Naive thymus-derived CD4-positive, alpha-beta T cell (primary cell): ENCODE data around the gene ERVMER34-1. TPM values are rescaled to one million over a fixed set of nuclear protein-coding genes. Genes with fewer than 3 reads are reported as not detected.

Experiments
- ATAC-seq: fragments of 150-1000 bp; cut with Tn5 transposase; 2 replicates; pipeline ENCODE4 v1.10.0; 2021; ENCODE audit warnings: mild to moderate bottlenecking, moderate library complexity
- CTCF ChIA-PET: fragments of 350-600 bp; sonication (Branson Sonifier 250); formaldehyde crosslinking; loops from one replicate; lab custom pipeline; 2021; ENCODE audit warnings: antibody characterized with exemption; lab: Charles Lee
- POLR2A ChIA-PET: fragments of 350-600 bp; sonication (Branson Sonifier 250); formaldehyde crosslinking; loops from one replicate; lab custom pipeline; 2021; ENCODE audit warnings: antibody characterized with exemption, inconsistent platforms; lab: Charles Lee
- DNase-seq, 9 donors: peaks; one replicate each; pipeline versions ENCODE4 v3.0.0 to v3.0.0-alpha.2; 2020 to 2022; ENCODE audit warnings: mixed read lengths in 1 of 9
- H3K27ac ChIP-seq: one replicate; pipeline ENCODE4 v1.7.0; 2013; ENCODE audit warnings: mild to moderate bottlenecking, low read depth, low read length, moderate library complexity
- H3K27me3 ChIP-seq, 2 donors: one replicate each; pipeline ENCODE4 v1.7.0; 2013; ENCODE audit warnings: low read length in 2 of 2, mild to moderate bottlenecking in 2 of 2, moderate library complexity in 2 of 2; ENCODE audit not compliant: control insufficient read depth in 2 of 2, insufficient read depth in 2 of 2
- H3K36me3 ChIP-seq, 3 experiments: 1 replicate in 2 of 3; 2 replicates in 1 of 3; pipeline ENCODE4 v1.7.0; 2013; ENCODE audit warnings: low read length in 3 of 3, mild to moderate bottlenecking in 3 of 3, moderate library complexity in 1 of 3; ENCODE audit not compliant: insufficient read depth in 3 of 3, control insufficient read depth in 2 of 3
- H3K4me1 ChIP-seq, 2 donors: one replicate each; pipeline ENCODE4 v1.7.0; 2013; ENCODE audit warnings: low read length in 2 of 2, mild to moderate bottlenecking in 2 of 2, moderate library complexity in 1 of 2; ENCODE audit not compliant: control insufficient read depth in 2 of 2, insufficient read depth in 2 of 2
- H3K4me3 ChIP-seq: 2 replicates; pipeline ENCODE4 v1.7.0; 2013; ENCODE audit warnings: mild to moderate bottlenecking, low read length
- H3K9me3 ChIP-seq, 3 experiments: 1 replicate in 2 of 3; 2 replicates in 1 of 3; pipeline ENCODE4 v1.7.0; 2013; ENCODE audit warnings: low read length in 3 of 3; ENCODE audit not compliant: control insufficient read depth in 2 of 3
- H3K27ac Mint-ChIP-seq, 9 donors: one replicate each; pipeline ENCODE4 v1.8.0; 2020 to 2022; ENCODE audit warnings: mixed read lengths in 9 of 9, mild to moderate bottlenecking in 8 of 9, moderate library complexity in 5 of 9, inconsistent platforms in 2 of 9
- H3K27me3 Mint-ChIP-seq, 5 donors: one replicate each; pipeline ENCODE4 v1.8.0; 2021 to 2022; ENCODE audit warnings: mixed read lengths in 5 of 5, mild to moderate bottlenecking in 1 of 5
- H3K36me3 Mint-ChIP-seq, 5 donors: one replicate each; pipeline ENCODE4 v1.8.0; 2020 to 2022; ENCODE audit warnings: mixed read lengths in 5 of 5, mild to moderate bottlenecking in 3 of 5, inconsistent platforms in 1 of 5
- H3K4me1 Mint-ChIP-seq, 7 donors: one replicate each; pipeline ENCODE4 v1.8.0; 2020 to 2022; ENCODE audit warnings: mixed read lengths in 7 of 7, mild to moderate bottlenecking in 3 of 7, inconsistent platforms in 1 of 7
- H3K4me3 Mint-ChIP-seq, 10 donors: one replicate each; pipeline ENCODE4 v1.8.0; 2020 to 2022; ENCODE audit warnings: mild to moderate bottlenecking in 10 of 10, mixed read lengths in 10 of 10, moderate library complexity in 6 of 10, inconsistent platforms in 2 of 10
- H3K9me3 Mint-ChIP-seq, 11 donors: one replicate each; pipeline ENCODE4 v1.8.0; 2020 to 2022; ENCODE audit warnings: mixed read lengths in 11 of 11, mild to moderate bottlenecking in 4 of 11, inconsistent platforms in 1 of 11, moderate library complexity in 1 of 11
- intact Hi-C, 2 donors: fragments of 100-400 bp; cut with micrococcal nuclease; formaldehyde crosslinking; loops; one replicate each; pipeline ENCODE4 v1.15.1; 2023
- polyA plus RNA-seq, 2 donors: library from polyadenylated mRNA; unstranded; fragments of 300-500 nt; fragmentation: Illumina TruSeq; gene quantifications; one replicate each; pipeline ENCODE4 v1.2.3, GENCODE V29; 2021
- total RNA-seq, 6 experiments: library from RNA in 5 of 6; stranded (reverse) in 5 of 6; gene quantifications; 1 replicate in 5 of 6; 2 replicates in 1 of 6; pipeline ENCODE4 v1.2.3 and lab custom pipeline; 2021 to 2026

ERVMER34-1 gene
- total and polyA plus RNA-seq, 7 experiments from 2014 or later, result not detected

GRCh38 chr4:52728691-52729240 lies 22.5 kb downstream of the ERVMER34-1 start:
- H3K4me3 ChIP-seq, result no peak overlapping the region
- DNase-seq, result no peak
- H3K27me3 ChIP-seq, result no peaks in the 10 kb centered on the region
- Mint-ChIP-seq H3K36me3 (no peaks in the 10 kb centered on the region), H3K27ac (peak overlapping the region in 1 of 9 donors; percentile 3), H3K4me3 (no peak overlapping the region), H3K4me1 (no peaks in the 10 kb centered on the region), H3K9me3 (no peaks in the 10 kb centered on the region), H3K27me3 (peaks cover 0 to 12% (median 4%) of the 10 kb centered on the region in 5 donors)
- ATAC-seq, result no peak
- H3K36me3 ChIP-seq, result no peaks in the 10 kb centered on the region
- no peak overlapping the region for H3K27ac ChIP-seq
- CTCF ChIA-PET, result interaction anchor here (0.8 kb wide), 1 partner anchor 1808 kb away, joined by 3 read pairs; no protein-coding TSS in a partner anchor
- H3K9me3 ChIP-seq, result no peaks in the 10 kb centered on the region
- POLR2A ChIA-PET, result interaction anchor here (0.7 kb wide), 1 partner anchor 16 kb away, joined by 3 read pairs; no protein-coding TSS in a partner anchor
- intact Hi-C loops, result no loop called here
- no peaks in the 10 kb centered on the region for H3K4me1 ChIP-seq

DNA sequence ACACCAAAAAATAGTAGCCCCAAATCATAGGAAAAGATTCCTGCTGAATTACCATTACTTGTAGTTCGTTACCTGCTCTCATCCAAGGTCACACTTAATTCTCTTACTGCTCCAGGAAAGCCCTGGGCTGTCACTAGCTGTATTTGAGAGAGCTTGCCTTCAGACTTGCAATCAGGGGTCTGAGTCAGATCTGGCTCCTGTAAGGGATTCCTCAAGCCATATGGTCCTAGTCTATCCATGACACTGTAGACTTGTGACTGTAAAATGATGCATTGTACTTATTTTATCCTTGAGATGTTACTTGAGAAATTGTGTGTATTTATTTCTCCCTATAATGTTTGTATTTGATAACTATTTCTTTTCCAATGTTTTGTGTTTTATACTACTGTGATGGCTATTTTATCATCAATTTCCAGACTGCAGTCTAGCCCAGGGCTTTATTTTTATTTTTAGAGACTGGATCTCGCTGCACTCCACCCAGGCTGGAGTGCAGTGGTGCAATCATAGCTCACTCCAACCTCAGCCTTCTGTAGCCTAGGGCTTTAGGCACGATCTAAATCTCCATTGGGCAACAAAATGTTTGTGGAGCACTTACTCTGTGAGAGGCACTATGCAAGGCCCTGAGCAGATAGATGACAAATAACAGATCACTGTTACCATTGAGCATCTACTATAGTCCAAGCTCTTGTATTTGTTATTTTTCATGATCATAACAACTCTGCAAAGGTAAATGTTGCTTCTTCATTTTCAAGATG lies 24.2 kb downstream of the ERVMER34-1 start:
- Histone ChIP-seq H3K9me3 (no peaks in the 10 kb centered on the region), H3K27me3 (no peaks in the 10 kb centered on the region), H3K4me3 (no peak overlapping the region), H3K36me3 (no peaks in the 10 kb centered on the region), H3K27ac (no peak overlapping the region), H3K4me1 (no peaks in the 10 kb centered on the region)
- ChIA-PET CTCF (interaction anchor here (1.1 kb wide), 1 partner anchor 257 kb away, joined by 3 read pairs; no protein-coding TSS in a partner anchor), POLR2A (interaction anchor here (0.7 to 2.2 kb wide), 2 partner anchors 14 to 25 kb away, joined by 3 to 7 read pairs; no protein-coding TSS in a partner anchor)
- Mint-ChIP-seq H3K27me3 (peaks cover 0 to 11% (median 4%) of the 10 kb centered on the region in 5 donors), H3K4me1 (peaks cover 5 to 6% (median 5%) of the 10 kb centered on the region in 7 donors), H3K9me3 (no peaks in the 10 kb centered on the region), H3K36me3 (no peaks in the 10 kb centered on the region), H3K4me3 (no peak overlapping the region), H3K27ac (no peak overlapping the region)
- ATAC-seq (no peak), DNase-seq (no peak)
- intact Hi-C loops, result no loop called here

GRCh38 chr4:52721968-52722815 lies 29.0 kb downstream of the ERVMER34-1 start:
- ChIA-PET CTCF (interaction anchor here (0.7 kb wide), 1 partner anchor 10 kb away, joined by 3 read pairs; no protein-coding TSS in a partner anchor), POLR2A (interaction anchor here (0.6 to 3.9 kb wide), 8 partner anchors 9 to 64 kb away, joined by 3 to 97 read pairs (median 4); partner anchors contain the start of gene USP46)
- peak overlapping the region; percentile 55 to 90 (median 79) for H3K4me3 Mint-ChIP-seq
- DNase-seq (peak; percentile 62 to 87 (median 81)), ATAC-seq (peak; percentile 99)
- H3K36me3 ChIP-seq, result no peaks in the 10 kb centered on the region
- no peaks in the 10 kb centered on the region for H3K27me3 ChIP-seq
- peak overlapping the region; percentile 83 for H3K4me3 ChIP-seq
- intact Hi-C loops, result loop anchor here (1.0 to 5.0 kb wide), 8 partner anchors 10 to 1369 kb away; partner anchors contain the start of genes RASL11B (in 2 of the 2), CHIC2 (in 1 of the 2), SCFD2 (in 1 of the 2) and USP46 (in 1 of the 2)
- peak overlapping the region; percentile 86 for H3K27ac ChIP-seq
- H3K9me3 ChIP-seq, result no peaks in the 10 kb centered on the region
- peaks cover 0 to 11% (median 0%) of the 10 kb centered on the region in 5 donors for H3K27me3 Mint-ChIP-seq
- peak overlapping the region; percentile 54 to 95 (median 86) for H3K27ac Mint-ChIP-seq
- H3K4me1 Mint-ChIP-seq, result peaks cover 5 to 14% (median 11%) of the 10 kb centered on the region in 7 donors
- no peaks in the 10 kb centered on the region for H3K4me1 ChIP-seq
- peaks cover 0 to 3% (median 0%) of the 10 kb centered on the region in 5 donors for H3K36me3 Mint-ChIP-seq
- no peaks in the 10 kb centered on the region for H3K9me3 Mint-ChIP-seq

- Histone ChIP-seq H3K27me3 (no peaks in the 10 kb centered on the region), H3K4me1 (peaks cover 20 to 21% of the 10 kb centered on the region in 2 donors), H3K4me3 (no peak overlapping the region), H3K27ac (no peak overlapping the region), H3K9me3 (no peaks in the 10 kb centered on the region), H3K36me3 (peaks cover 0 to 15% (median 8%) of the 10 kb centered on the region in 3 experiments)
- Mint-ChIP-seq H3K9me3 (peaks cover 0 to 2% (median 0%) of the 10 kb centered on the region in 11 donors), H3K27me3 (no peaks in the 10 kb centered on the region), H3K27ac (peak overlapping the region in 2 of 9 donors; percentile 51 to 70), H3K36me3 (peaks cover 0 to 25% (median 14%) of the 10 kb centered on the region in 5 donors), H3K4me3 (no peak overlapping the region), H3K4me1 (peaks cover 25 to 45% (median 36%) of the 10 kb centered on the region in 7 donors)
- no peak for ATAC-seq
- CTCF ChIA-PET, result no interaction called here
- POLR2A ChIA-PET, result interaction anchor here (0.5 kb wide), 1 partner anchor 1941 kb away, joined by 3 read pairs; no protein-coding TSS in a partner anchor
- no peak for DNase-seq
- intact Hi-C loops, result loop anchor here in 1 of 2 donors (10.0 kb wide), 1 partner anchor 683 kb away; the partner anchor contains the start of gene SGCB
These were observed 33.1 kb downstream of the ERVMER34-1 start for GRCh38 chr4:52718123-52718522.

DNA sequence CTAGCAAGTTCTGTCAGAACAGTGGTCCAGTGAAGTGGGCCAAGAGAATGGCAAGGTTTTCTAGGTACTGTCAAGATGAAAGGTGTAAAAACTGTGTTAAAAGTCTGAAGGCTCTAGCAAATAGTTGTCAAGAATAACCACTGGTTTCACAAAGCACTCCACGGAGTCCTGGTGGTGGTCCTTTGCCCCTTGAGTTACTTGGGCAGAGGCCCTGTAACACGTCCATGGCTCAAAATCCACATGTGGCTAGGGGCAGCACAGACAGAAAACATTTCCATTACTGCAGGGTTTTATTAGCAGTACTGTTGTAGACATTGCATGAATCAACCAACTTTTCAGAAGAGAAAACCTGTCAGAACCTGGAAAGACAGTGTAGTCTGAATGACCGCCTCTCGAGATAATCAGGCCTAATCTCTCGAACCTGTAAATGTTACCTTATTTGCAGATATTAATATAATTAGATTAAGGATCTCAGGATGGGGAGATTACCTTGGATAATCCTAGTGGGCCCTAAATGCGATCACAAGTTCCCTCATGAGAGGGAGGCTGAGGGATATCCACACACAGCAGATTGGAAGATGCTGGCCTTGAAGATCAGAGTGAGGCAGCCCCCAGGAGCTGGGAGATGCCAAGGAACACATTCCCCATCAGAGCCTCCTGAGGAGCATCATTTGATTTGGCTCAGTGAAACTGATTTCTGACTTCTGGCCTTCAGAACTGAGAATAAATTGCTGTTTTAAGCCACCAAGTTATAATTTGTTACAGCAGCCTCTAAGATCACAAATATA lies 34.7 kb downstream of the ERVMER34-1 start:
- CTCF ChIA-PET, result no interaction called here
- no peaks in the 10 kb centered on the region for H3K9me3 ChIP-seq
- peaks cover 23 to 45% (median 34%) of the 10 kb centered on the region in 7 donors for H3K4me1 Mint-ChIP-seq
- DNase-seq (no peak), ATAC-seq (no peak)
- H3K4me3 Mint-ChIP-seq, result no peak overlapping the region
- H3K4me1 ChIP-seq, result peaks cover 23 to 24% of the 10 kb centered on the region in 2 donors
- intact Hi-C loops, result loop anchor here in 1 of 2 donors (10.0 kb wide), 1 partner anchor 682 kb away; the partner anchor contains the start of gene SGCB
- no peaks in the 10 kb centered on the region for H3K27me3 ChIP-seq
- H3K36me3 Mint-ChIP-seq, result peaks cover 0 to 27% (median 14%) of the 10 kb centered on the region in 5 donors
- peaks cover 0 to 2% (median 0%) of the 10 kb centered on the region in 11 donors for H3K9me3 Mint-ChIP-seq
- H3K27ac ChIP-seq, result no peak overlapping the region
- no peak overlapping the region for H3K4me3 ChIP-seq
- no peaks in the 10 kb centered on the region for H3K27me3 Mint-ChIP-seq
- H3K27ac Mint-ChIP-seq, result peak overlapping the region in 1 of 9 donors; percentile 75
- POLR2A ChIA-PET, result interaction anchor here (0.8 kb wide), 1 partner anchor 1863 kb away, joined by 3 read pairs; no protein-coding TSS in a partner anchor
- peaks cover 0 to 15% (median 8%) of the 10 kb centered on the region in 3 experiments for H3K36me3 ChIP-seq
